ENCODE data around the gene TRMT10B. TPM values are rescaled to one million over a fixed set of nuclear protein-coding genes. Genes with fewer than 3 reads are reported as not detected.

TRMT10B gene
- total RNA-seq, 1 donor, result 2.4 TPM

GRCh38 chr9:37827483-37828165 is 74.0 kb downstream of the TRMT10B start:
- no peak for DNase-seq (ENCODE audit: low read depth)
- no peak for TF ChIP-seq CTCF (IDR thresholded peaks at IDR 0.05; ENCODE audit: insufficient read depth, low read length)
- H3K4me3 ChIP-seq (ENCODE audit: low read depth, low read length), result no peak overlapping the region

Other genes starting within 250 kb of the TRMT10B start
- gene FBXO10, start 177.4 kb upstream of the TRMT10B start, total RNA-seq (ENCODE audit: low replicate concordance), result 7.1 and 7.6 TPM in 2 replicates
- gene TOMM5, start 161.2 kb upstream of the TRMT10B start, total RNA-seq (ENCODE audit: low replicate concordance), result 58.5 and 181 TPM in 2 replicates
- not detected in 2 replicates for gene FRMPD1, start 102.9 kb upstream of the TRMT10B start, total RNA-seq (ENCODE audit: low replicate concordance)
- gene EXOSC3, start 31.3 kb downstream of the TRMT10B start, total RNA-seq (ENCODE audit: low replicate concordance), result 92.3 and 109 TPM in 2 replicates
- 24.5 and 46.1 TPM in 2 replicates for gene DCAF10, start 47.0 kb downstream of the TRMT10B start, total RNA-seq (ENCODE audit: low replicate concordance)
- 15.4 and 82.8 TPM in 2 replicates for gene SLC25A51, start 150.3 kb downstream of the TRMT10B start, total RNA-seq (ENCODE audit: low replicate concordance)